ENCODE measurements around the gene LMTK3.
"Not testable (repeated sequence)": the region's sequence is repeated elsewhere in the genome, so short reads cannot be mapped to it uniquely, and the experiment has no call there.

LMTK3 gene

GRCh38 chr19:48544856-48545750 is 33.5 kb upstream of the LMTK3 start:
- Histone ChIP-seq H3K4me3 (no peak overlapping the region), H3K27ac (peak overlapping the region in 8 of 21 experiments; percentile 12 to 82 (median 39))

GRCh38 chr19:48543121-48543710 is 31.6 kb upstream of the LMTK3 start:
- H3K4me3 ChIP-seq: no peak overlapping the region
- H3K27ac ChIP-seq: peak overlapping the region in 15 of 21 experiments; percentile 4 to 82 (median 63)

- Histone ChIP-seq H3K4me3 (no peak overlapping the region), H3K27ac (no peak overlapping the region)
These were observed 30.2 kb upstream of the LMTK3 start for GRCh38 chr19:48541813-48542212.

- Histone ChIP-seq H3K27ac (no peak overlapping the region), H3K4me3 (no peak overlapping the region)
These were observed 28.5 kb upstream of the LMTK3 start for GRCh38 chr19:48540110-48540509.

- no peak overlapping the region for H3K27ac ChIP-seq
- no peak overlapping the region for H3K4me3 ChIP-seq
These were observed 28.0 kb upstream of the LMTK3 start for GRCh38 chr19:48539503-48540096.

- not testable (repeated sequence) for H3K4me3 ChIP-seq, H3K27ac ChIP-seq
These were observed 26.4 kb upstream of the LMTK3 start for GRCh38 chr19:48538057-48538456.

GRCh38 chr19:48537541-48537940 is 25.9 kb upstream of the LMTK3 start:
- Histone ChIP-seq H3K4me3 (no peak overlapping the region), H3K27ac (no peak overlapping the region)

- H3K27ac ChIP-seq: no peak overlapping the region
- no peak overlapping the region for H3K4me3 ChIP-seq
These were observed 22.1 kb upstream of the LMTK3 start for GRCh38 chr19:48533770-48534169.

- Histone ChIP-seq H3K27ac (no peak overlapping the region), H3K4me3 (no peak overlapping the region)
These were observed 19.1 kb upstream of the LMTK3 start for GRCh38 chr19:48530770-48531169.

GRCh38 chr19:48530066-48530720 is 18.6 kb upstream of the LMTK3 start:
- H3K27ac ChIP-seq: no peak overlapping the region
- no peak overlapping the region for H3K4me3 ChIP-seq

- Histone ChIP-seq H3K27ac (no peak overlapping the region), H3K4me3 (no peak overlapping the region)
These were observed 17.5 kb upstream of the LMTK3 start for GRCh38 chr19:48529156-48529555.

GRCh38 chr19:48524732-48525131 is 13.1 kb upstream of the LMTK3 start:
- H3K27ac ChIP-seq: no peak overlapping the region
- no peak overlapping the region for H3K4me3 ChIP-seq

GRCh38 chr19:48524221-48524620 is 12.6 kb upstream of the LMTK3 start:
- Histone ChIP-seq H3K4me3 (no peak overlapping the region), H3K27ac (no peak overlapping the region)

- H3K4me3 ChIP-seq: no peak overlapping the region
- H3K27ac ChIP-seq: no peak overlapping the region
These were observed 8.5 kb upstream of the LMTK3 start for GRCh38 chr19:48520134-48520533.

GRCh38 chr19:48519426-48519825 is 7.8 kb upstream of the LMTK3 start:
- H3K27ac ChIP-seq, H3K4me3 ChIP-seq: not testable (repeated sequence)

GRCh38 chr19:48518207-48518606 is 6.6 kb upstream of the LMTK3 start:
- no peak overlapping the region for H3K4me3 ChIP-seq

GRCh38 chr19:48516536-48516935 is 4.9 kb upstream of the LMTK3 start:
- no peak overlapping the region for H3K27ac ChIP-seq
- H3K4me3 ChIP-seq: no peak overlapping the region

More at GRCh38 chr19:48518207-48518606, 6.6 kb upstream of the LMTK3 start:
- no peak overlapping the region for H3K27ac ChIP-seq

- Histone ChIP-seq H3K4me3 (peak overlapping the region in 2 of 7 experiments; percentile 40 to 50), H3K27ac (no peak overlapping the region)
These were observed 2.5 kb upstream of the LMTK3 start for GRCh38 chr19:48514123-48514458.

GRCh38 chr19:48513289-48514122 is 1.9 kb upstream of the LMTK3 start:
- Histone ChIP-seq H3K27ac (peak overlapping the region in 13 of 21 experiments; percentile 14 to 77 (median 50)), H3K4me3 (peak overlapping the region; percentile 40 to 62 (median 48))

Measured in skin epidermis (tissue), 12 donors.